KOPT-K1 (cell line): ENCODE measurements around the gene PKP3.
"Not testable (repeated sequence)": the region's sequence is repeated elsewhere in the genome, so short reads cannot be mapped to it uniquely, and the experiment has no call there.

ENCODE experiments used
- H3K27ac ChIP-seq: fragments of 200-600 bp; sonication (generic); 2 replicates; pipeline ENCODE4 v1.5.1; 2016; ENCODE audit warnings: antibody characterized with exemption, mild to moderate bottlenecking, low read depth, low read length; ENCODE audit not compliant: poor library complexity, severe bottlenecking
- H3K36me3 ChIP-seq: fragments of 200-600 bp; sonication (generic); 2 replicates; pipeline ENCODE4 v1.5.1; 2017; ENCODE audit warnings: antibody characterized with exemption, mild to moderate bottlenecking, low read length, moderate library complexity; ENCODE audit not compliant: insufficient read depth
- H3K9me3 ChIP-seq: fragments of 200-600 bp; sonication (generic); 2 replicates; pipeline ENCODE4 v1.5.1; 2017; ENCODE audit warnings: antibody characterized with exemption, low read length, mild to moderate bottlenecking; ENCODE audit not compliant: insufficient read depth, poor library complexity, severe bottlenecking

The PKP3 gene

GRCh38 chr11:433111-433510 is 39.1 kb downstream of the PKP3 start:
- Histone ChIP-seq H3K9me3 (no peaks in the 10 kb centered on the region), H3K27ac (no peak overlapping the region), H3K36me3 (no peaks in the 10 kb centered on the region)

- Histone ChIP-seq H3K36me3 (no peaks in the 10 kb centered on the region), H3K27ac (no peak overlapping the region), H3K9me3 (no peaks in the 10 kb centered on the region)
These were observed 39.6 kb downstream of the PKP3 start for GRCh38 chr11:433641-434040.

GRCh38 chr11:434496-434895 is 40.5 kb downstream of the PKP3 start:
- Histone ChIP-seq H3K9me3 (no peaks in the 10 kb centered on the region), H3K27ac (no peak overlapping the region), H3K36me3 (no peaks in the 10 kb centered on the region)

GRCh38 chr11:434999-435740 is 41.2 kb downstream of the PKP3 start:
- not testable (repeated sequence) for H3K9me3 ChIP-seq, H3K27ac ChIP-seq, H3K36me3 ChIP-seq

- H3K27ac ChIP-seq = no peak overlapping the region
- H3K9me3 ChIP-seq = no peaks in the 10 kb centered on the region
- no peaks in the 10 kb centered on the region for H3K36me3 ChIP-seq
These were observed 43.3 kb downstream of the PKP3 start for GRCh38 chr11:437228-437870.

DNA sequence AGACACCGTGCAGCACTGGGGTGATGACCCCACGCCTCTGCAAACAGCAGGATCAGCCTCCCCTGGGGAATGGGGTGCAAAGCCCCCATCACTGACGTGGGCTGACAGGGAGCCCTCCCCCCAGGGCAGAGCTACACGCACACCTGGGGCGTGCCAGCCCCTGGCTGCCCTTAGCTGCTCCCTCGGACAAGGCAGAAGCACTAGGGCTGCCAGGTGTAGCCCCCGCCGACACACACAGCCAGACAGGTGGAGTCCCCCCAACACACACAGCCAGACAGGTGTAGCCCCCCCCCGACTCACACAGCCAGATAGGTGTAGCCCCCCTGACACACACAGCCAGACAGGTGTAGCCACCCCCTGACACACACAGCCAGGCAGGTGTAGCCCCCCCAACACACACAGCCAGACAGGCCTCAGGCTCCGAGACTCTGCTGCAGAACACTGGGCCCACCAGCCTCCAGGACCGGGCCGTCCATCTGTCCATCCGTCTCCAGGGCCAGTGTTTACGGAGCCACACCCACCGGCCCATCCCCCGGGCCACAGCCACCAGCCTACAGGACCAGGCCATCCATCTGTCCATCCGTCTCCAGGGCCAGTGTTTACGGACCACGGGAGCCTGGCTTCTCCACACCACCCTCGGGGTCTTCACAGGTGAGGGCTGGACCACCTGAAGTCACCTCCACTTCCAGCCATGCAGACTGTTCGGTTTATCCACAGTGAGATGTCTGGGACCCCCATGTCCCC is 44.3 kb downstream of the PKP3 start:
- no peaks in the 10 kb centered on the region for H3K9me3 ChIP-seq
- H3K27ac ChIP-seq = no peak overlapping the region
- no peaks in the 10 kb centered on the region for H3K36me3 ChIP-seq

- Histone ChIP-seq H3K27ac (no peak overlapping the region), H3K9me3 (no peaks in the 10 kb centered on the region), H3K36me3 (no peaks in the 10 kb centered on the region)
These were observed 45.5 kb downstream of the PKP3 start for GRCh38 chr11:439315-440064.

GRCh38 chr11:440065-441042 is 46.3 kb downstream of the PKP3 start:
- no peaks in the 10 kb centered on the region for H3K9me3 ChIP-seq
- no peak overlapping the region for H3K27ac ChIP-seq
- H3K36me3 ChIP-seq = no peaks in the 10 kb centered on the region

DNA sequence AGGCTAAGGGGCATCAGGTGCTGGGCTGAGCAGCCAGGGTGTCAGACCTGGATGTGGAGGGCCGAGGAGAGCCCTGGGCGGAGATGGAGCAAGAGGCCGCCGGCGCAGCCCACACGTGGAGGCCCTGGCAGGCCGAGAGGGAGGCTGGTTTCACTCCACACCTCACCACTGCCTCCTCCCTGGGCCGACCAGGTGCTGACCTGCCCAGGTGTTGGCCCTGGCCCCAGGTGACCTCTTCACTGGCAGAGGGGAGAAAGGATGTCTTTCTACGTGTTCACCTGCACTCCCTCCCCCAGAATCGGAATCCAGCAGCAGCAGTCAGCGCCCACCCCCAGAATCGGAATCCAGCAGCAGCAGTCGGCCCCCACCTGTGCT is 47.0 kb downstream of the PKP3 start:
- no peaks in the 10 kb centered on the region for H3K36me3 ChIP-seq
- no peaks in the 10 kb centered on the region for H3K9me3 ChIP-seq
- H3K27ac ChIP-seq = no peak overlapping the region

- H3K9me3 ChIP-seq = no peaks in the 10 kb centered on the region
- H3K36me3 ChIP-seq = no peaks in the 10 kb centered on the region
- no peak within 1 kb of the TSS for H3K27ac ChIP-seq
These were observed 47.6 kb downstream of the PKP3 start, which contains the start of gene ANO9 for GRCh38 chr11:441418-442274. Gene ANO9 (minus strand): TSS chr11:442011. CDS start chr11:441926, 85 bp downstream.

GRCh38 chr11:442611-443081 is 48.6 kb downstream of the PKP3 start:
- Histone ChIP-seq H3K27ac (no peak overlapping the region), H3K9me3 (no peaks in the 10 kb centered on the region), H3K36me3 (no peaks in the 10 kb centered on the region)

GRCh38 chr11:443542-444199 is 49.7 kb downstream of the PKP3 start:
- Histone ChIP-seq H3K27ac (no peak overlapping the region), H3K9me3 (no peaks in the 10 kb centered on the region), H3K36me3 (no peaks in the 10 kb centered on the region)
